ENCODE data around the gene MYRFL. TPM values are rescaled to one million over a fixed set of nuclear protein-coding genes. Genes with fewer than 3 reads are reported as not detected.

The MYRFL gene
- total RNA-seq, 2 donors from 2014 or later, result not detected

DNA sequence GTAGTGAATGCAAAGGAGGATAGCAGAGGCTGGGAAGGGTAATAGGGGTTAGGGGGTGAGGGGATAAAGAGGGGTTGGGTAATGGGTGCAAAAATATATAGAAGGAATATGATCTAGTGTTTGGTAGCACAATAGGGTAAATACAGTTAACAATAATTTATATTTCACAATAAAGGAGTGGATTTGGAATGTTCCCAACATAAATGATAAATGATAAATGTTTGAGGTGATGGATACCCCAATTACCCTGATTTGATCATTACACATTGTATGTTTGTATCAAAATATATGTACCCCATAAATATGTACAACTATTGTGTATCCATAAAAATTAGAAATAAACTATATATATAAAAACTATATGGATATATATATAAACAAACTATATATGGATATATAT lies 999 bp upstream of the MYRFL start:
- H3K27ac ChIP-seq, result no peak overlapping the region
- no peaks in the 10 kb centered on the region for H3K36me3 ChIP-seq
- peaks cover 0 to 8% of the 10 kb centered on the region in 2 donors for H3K4me1 ChIP-seq
- TF ChIP-seq, protein P1, sequence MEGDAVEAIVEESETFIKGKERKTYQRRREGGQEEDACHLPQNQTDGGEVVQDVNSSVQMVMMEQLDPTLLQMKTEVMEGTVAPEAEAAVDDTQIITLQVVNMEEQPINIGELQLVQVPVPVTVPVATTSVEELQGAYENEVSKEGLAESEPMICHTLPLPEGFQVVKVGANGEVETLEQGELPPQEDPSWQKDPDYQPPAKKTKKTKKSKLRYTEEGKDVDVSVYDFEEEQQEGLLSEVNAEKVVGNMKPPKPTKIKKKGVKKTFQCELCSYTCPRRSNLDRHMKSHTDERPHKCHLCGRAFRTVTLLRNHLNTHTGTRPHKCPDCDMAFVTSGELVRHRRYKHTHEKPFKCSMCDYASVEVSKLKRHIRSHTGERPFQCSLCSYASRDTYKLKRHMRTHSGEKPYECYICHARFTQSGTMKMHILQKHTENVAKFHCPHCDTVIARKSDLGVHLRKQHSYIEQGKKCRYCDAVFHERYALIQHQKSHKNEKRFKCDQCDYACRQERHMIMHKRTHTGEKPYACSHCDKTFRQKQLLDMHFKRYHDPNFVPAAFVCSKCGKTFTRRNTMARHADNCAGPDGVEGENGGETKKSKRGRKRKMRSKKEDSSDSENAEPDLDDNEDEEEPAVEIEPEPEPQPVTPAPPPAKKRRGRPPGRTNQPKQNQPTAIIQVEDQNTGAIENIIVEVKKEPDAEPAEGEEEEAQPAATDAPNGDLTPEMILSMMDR (IDR thresholded peaks at IDR 0.05), result no peak
- DNase-seq (ENCODE audit: low spot score), result no peak
- no peak overlapping the region for H3K4me3 ChIP-seq
- no peaks in the 10 kb centered on the region for H3K27me3 ChIP-seq
- H3K9me3 ChIP-seq, result no peaks in the 10 kb centered on the region

DNA sequence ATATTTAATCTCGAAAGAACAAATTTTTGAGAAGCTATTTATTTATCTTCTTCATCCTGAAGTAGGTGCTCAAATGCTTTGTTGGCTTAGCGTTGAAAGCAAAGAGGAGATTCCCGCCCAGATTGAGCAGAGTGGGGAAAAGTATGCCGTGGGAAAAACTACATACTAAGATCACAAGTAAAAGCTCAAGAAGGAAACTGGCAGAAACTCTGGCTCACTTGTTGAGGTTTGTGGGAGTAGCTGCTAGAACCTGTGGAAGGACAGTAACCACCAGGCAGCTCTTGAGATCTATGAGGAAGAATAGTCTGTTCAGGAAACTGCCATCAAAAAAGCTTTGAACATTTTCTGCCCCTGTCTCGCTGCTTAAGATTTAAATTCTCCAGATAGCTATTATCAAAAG lies 3.9 kb downstream of the MYRFL start:
- no peaks in the 10 kb centered on the region for H3K4me1 ChIP-seq
- no peak overlapping the region for H3K4me3 ChIP-seq
- H3K27me3 ChIP-seq, result no peaks in the 10 kb centered on the region
- no peak for DNase-seq (ENCODE audit: low spot score)
- no peak overlapping the region for H3K27ac ChIP-seq
- TF ChIP-seq, protein P1 (IDR thresholded peaks at IDR 0.05), result no peak
- H3K9me3 ChIP-seq, result no peaks in the 10 kb centered on the region
- no peaks in the 10 kb centered on the region for H3K36me3 ChIP-seq

DNA sequence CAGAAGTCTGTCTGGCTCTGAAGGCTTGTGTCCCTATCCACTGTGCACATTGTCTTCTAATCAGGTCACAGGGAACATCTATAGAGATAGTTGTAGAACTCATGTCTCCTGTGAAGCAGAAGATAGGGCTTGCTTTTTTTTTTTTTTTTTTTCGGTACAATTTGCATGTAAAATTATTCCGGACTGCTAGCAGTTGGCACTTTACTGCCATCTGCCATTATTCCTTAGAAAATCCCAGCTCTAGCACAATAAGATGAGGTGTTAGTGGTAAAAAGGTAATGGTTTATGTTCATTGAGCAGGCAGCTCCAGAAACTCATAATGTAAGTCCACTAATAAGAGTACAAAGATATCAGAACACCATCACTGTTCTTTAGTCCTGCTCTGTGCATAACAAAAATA lies 8.7 kb downstream of the MYRFL start:
- Histone ChIP-seq H3K27me3 (no peaks in the 10 kb centered on the region), H3K4me3 (no peak overlapping the region), H3K9me3 (no peaks in the 10 kb centered on the region), H3K36me3 (no peaks in the 10 kb centered on the region), H3K4me1 (no peaks in the 10 kb centered on the region), H3K27ac (no peak overlapping the region)
- TF ChIP-seq, protein P1 (IDR thresholded peaks at IDR 0.05), result no peak
- DNase-seq (ENCODE audit: low spot score), result no peak

DNA sequence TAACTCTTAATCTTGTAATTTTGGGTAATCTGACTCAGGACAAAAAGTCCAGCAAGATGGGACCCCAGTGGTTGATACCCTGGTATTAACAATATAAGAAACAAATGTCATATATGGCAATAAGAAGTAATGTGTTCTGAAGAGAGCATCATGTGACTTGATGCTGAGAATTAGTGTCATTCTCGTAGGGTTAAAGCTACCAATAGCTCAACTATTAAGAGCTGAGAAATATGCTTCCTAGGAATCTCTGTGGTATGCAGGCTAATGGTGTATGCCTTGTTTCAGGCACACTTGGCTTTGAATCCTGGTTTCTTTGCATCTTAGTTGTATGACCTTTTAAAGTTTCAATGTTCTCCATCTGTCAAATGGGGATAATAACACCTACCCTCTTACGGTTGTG lies 9.1 kb downstream of the MYRFL start:
- TF ChIP-seq, protein P1 (IDR thresholded peaks at IDR 0.05), result no peak
- Histone ChIP-seq H3K9me3 (no peaks in the 10 kb centered on the region), H3K36me3 (no peaks in the 10 kb centered on the region), H3K27me3 (no peaks in the 10 kb centered on the region), H3K4me3 (no peak overlapping the region), H3K4me1 (no peaks in the 10 kb centered on the region), H3K27ac (no peak overlapping the region)
- DNase-seq (ENCODE audit: low spot score), result no peak

DNA sequence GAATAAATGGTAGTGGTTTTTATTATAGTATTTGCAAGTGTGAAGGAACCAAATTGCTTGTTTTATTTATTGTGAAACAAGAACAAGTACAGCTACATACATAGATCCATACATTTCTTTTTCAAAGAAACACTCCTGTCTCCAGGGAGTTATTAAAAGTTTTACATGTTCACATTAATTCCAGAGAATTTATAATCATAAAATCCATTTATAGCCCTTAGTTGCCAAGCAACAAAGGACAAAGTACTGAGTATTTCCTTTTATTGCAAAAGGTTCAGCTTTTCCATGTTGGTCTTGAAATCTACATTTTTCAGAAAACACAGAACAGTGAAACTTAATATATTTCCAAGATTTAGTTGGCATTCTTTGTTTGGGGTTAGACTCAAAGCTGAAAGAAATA lies 9.5 kb downstream of the MYRFL start:
- no peaks in the 10 kb centered on the region for H3K36me3 ChIP-seq
- H3K27me3 ChIP-seq, result no peaks in the 10 kb centered on the region
- H3K4me3 ChIP-seq, result no peak overlapping the region
- TF ChIP-seq, protein P1 (IDR thresholded peaks at IDR 0.05), result no peak
- H3K27ac ChIP-seq, result no peak overlapping the region
- H3K4me1 ChIP-seq, result no peaks in the 10 kb centered on the region
- no peak for DNase-seq (ENCODE audit: low spot score)
- no peaks in the 10 kb centered on the region for H3K9me3 ChIP-seq

DNA sequence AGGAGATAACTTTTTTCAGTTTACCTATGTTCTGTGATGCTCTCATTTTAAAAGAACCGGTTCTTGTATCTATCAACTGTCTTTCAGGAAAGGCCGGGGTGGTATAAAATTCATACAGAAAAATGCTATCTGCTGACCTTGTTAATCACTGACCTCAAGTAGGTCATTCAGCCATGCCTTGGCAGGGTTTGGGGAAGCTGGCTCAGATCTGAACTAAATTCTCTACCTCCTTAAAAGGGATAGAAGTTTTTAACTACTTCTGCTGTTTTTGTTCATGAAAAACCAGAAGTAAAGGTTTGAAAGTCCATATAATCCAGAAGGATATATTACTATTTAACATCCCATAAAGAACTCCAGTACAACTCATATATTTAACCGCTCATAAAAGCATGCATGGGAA lies 10.1 kb downstream of the MYRFL start:
- Histone ChIP-seq H3K9me3 (no peaks in the 10 kb centered on the region), H3K36me3 (no peaks in the 10 kb centered on the region), H3K27me3 (no peaks in the 10 kb centered on the region), H3K27ac (no peak overlapping the region), H3K4me3 (no peak overlapping the region), H3K4me1 (no peaks in the 10 kb centered on the region)
- no peak for DNase-seq (ENCODE audit: low spot score)
- TF ChIP-seq, protein P1 (IDR thresholded peaks at IDR 0.05), result no peak
